Gastroesophageal sphincter (tissue), 3 donors: ENCODE measurements around the gene SASS6.

Experiments
- POLR2A ChIP-seq, 2 donors: fragments of 450-650 bp; IDR thresholded peaks; one replicate each; pipeline ENCODE4 v1.6.1; 2017; ENCODE audit warnings: antibody characterized with exemption in 2 of 2, mild to moderate bottlenecking in 2 of 2, moderate library complexity in 1 of 2
- POLR2AphosphoS5 ChIP-seq: sonication (generic); formaldehyde crosslinking; IDR thresholded peaks from one replicate; pipeline ENCODE4 v1.6.1; 2017; ENCODE audit warnings: antibody characterized with exemption
- TF ChIP-seq, protein P1 (sequence below), 4 experiments: fragments of 200-600 bp in 2 of 4; fragments of 450-650 bp in 2 of 4; sonication (generic) in 1 of 4; IDR thresholded peaks; one replicate each; pipeline ENCODE4 v1.5.1; 2017 to 2019; ENCODE audit warnings: antibody characterized with exemption in 4 of 4, mild to moderate bottlenecking in 2 of 4, moderate library complexity in 2 of 4

DNA sequence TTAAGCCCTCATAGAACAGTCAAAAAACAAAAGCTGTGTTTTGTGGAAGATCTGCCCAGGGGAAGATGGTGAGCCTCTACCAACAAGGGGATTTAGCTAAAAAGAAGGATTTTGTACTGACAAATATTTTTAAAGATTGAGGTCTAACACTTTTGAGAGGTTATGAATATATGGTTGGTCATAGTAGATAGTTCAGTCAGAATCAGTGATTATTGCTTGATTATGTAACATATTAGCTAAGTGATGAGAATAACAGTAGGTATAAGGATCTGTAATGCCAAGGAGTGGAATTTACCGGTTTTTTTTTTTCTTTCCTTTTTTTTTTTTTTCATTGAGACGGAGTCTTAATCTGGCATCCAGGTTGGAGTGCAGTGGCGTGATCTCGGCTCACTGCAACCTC lies 79.0 kb downstream of the SASS6 start:
- TF ChIP-seq, protein P1, sequence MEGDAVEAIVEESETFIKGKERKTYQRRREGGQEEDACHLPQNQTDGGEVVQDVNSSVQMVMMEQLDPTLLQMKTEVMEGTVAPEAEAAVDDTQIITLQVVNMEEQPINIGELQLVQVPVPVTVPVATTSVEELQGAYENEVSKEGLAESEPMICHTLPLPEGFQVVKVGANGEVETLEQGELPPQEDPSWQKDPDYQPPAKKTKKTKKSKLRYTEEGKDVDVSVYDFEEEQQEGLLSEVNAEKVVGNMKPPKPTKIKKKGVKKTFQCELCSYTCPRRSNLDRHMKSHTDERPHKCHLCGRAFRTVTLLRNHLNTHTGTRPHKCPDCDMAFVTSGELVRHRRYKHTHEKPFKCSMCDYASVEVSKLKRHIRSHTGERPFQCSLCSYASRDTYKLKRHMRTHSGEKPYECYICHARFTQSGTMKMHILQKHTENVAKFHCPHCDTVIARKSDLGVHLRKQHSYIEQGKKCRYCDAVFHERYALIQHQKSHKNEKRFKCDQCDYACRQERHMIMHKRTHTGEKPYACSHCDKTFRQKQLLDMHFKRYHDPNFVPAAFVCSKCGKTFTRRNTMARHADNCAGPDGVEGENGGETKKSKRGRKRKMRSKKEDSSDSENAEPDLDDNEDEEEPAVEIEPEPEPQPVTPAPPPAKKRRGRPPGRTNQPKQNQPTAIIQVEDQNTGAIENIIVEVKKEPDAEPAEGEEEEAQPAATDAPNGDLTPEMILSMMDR (IDR thresholded peaks at IDR 0.05): no peak
- TF ChIP-seq POLR2A (IDR thresholded peaks at IDR 0.05) (no peak), POLR2AphosphoS5 (no peak)
